Kidney epithelial cell (primary cell): ENCODE results near the gene P3H3. TPM values are rescaled to one million over a fixed set of nuclear protein-coding genes. Genes with fewer than 3 reads are reported as not detected.

Experiments used
- DNase-seq: peaks from one replicate; pipeline ENCODE4 v3.0.0-alpha.2; 2010; ENCODE audit warnings: low read depth
- H3K27me3 ChIP-seq: 2 replicates; pipeline ENCODE4 v1.6.0; 2011; ENCODE audit warnings: low read length; ENCODE audit not compliant: control insufficient read depth, insufficient read depth
- H3K36me3 ChIP-seq: 2 replicates; pipeline ENCODE4 v1.5.1; 2011; ENCODE audit warnings: low read length; ENCODE audit not compliant: control insufficient read depth, insufficient read depth
- H3K4me3 ChIP-seq: 2 replicates; pipeline ENCODE4 v1.5.1; 2011; ENCODE audit warnings: low read depth, mild to moderate bottlenecking, control low read depth, low read length
- total RNA-seq: library from RNA; depleted of rRNA; stranded (reverse); fragments of >200 nt; gene quantifications from 2 replicates; pipeline ENCODE4 v1.2.3, GENCODE V29; 2015
- TF ChIP-seq, protein P1 (sequence below): IDR thresholded peaks from 2 replicates; pipeline ENCODE4 v1.5.1; 2011; ENCODE audit warnings: mild to moderate bottlenecking, moderate library complexity, low read length, control low read depth, inconsistent platforms; ENCODE audit not compliant: insufficient read depth, poor library complexity, severe bottlenecking

The P3H3 gene
- total RNA-seq, 1 donor from 2014 or later = 21.8 TPM

- Histone ChIP-seq H3K27me3 (no peaks in the 10 kb centered on the region), H3K4me3 (no peak overlapping the region), H3K36me3 (peaks cover 4% of the 10 kb centered on the region)
- TF ChIP-seq, protein P1, sequence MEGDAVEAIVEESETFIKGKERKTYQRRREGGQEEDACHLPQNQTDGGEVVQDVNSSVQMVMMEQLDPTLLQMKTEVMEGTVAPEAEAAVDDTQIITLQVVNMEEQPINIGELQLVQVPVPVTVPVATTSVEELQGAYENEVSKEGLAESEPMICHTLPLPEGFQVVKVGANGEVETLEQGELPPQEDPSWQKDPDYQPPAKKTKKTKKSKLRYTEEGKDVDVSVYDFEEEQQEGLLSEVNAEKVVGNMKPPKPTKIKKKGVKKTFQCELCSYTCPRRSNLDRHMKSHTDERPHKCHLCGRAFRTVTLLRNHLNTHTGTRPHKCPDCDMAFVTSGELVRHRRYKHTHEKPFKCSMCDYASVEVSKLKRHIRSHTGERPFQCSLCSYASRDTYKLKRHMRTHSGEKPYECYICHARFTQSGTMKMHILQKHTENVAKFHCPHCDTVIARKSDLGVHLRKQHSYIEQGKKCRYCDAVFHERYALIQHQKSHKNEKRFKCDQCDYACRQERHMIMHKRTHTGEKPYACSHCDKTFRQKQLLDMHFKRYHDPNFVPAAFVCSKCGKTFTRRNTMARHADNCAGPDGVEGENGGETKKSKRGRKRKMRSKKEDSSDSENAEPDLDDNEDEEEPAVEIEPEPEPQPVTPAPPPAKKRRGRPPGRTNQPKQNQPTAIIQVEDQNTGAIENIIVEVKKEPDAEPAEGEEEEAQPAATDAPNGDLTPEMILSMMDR = no peak
- no peak for DNase-seq
Observed at GRCh38 chr12:6847676-6848075, 19.5 kb downstream of the P3H3 start.

GRCh38 chr12:6849427-6849826, 21.2 kb downstream of the P3H3 start:
- Histone ChIP-seq H3K36me3 (peaks cover 4% of the 10 kb centered on the region), H3K27me3 (no peaks in the 10 kb centered on the region), H3K4me3 (no peak overlapping the region)
- no peak for DNase-seq
- TF ChIP-seq, protein P1 = no peak

DNA sequence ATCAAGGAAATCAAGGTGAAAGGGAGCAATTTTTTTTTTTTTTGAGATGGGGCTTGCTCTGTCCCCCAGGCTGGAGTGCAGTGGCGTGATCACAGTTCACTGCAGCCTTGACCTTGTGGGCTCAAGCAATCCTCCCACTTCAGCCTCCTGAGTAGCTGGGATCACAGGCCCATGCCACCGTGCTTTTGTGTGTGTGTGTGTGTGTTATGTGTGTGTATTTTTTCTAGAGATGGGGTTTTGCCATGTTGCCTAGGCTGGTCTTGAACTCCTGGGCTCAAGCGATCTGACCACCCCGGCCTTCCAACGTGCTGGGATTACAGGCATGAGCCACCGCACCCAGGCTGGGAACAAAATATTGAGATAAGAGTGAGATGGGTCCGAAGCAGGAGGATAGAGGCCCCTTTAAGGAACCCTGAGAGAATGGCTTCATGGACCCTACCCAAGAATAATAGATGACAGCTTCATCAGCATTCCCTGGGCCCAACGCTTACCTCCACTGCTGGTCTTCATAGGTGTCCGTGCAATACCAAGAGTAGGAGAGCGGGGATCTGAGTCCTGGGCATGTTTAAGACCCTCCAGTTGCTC, 21.9 kb downstream of the P3H3 start:
- H3K4me3 ChIP-seq = peak overlapping the region; percentile 95
- TF ChIP-seq, protein P1 = no peak

DNA sequence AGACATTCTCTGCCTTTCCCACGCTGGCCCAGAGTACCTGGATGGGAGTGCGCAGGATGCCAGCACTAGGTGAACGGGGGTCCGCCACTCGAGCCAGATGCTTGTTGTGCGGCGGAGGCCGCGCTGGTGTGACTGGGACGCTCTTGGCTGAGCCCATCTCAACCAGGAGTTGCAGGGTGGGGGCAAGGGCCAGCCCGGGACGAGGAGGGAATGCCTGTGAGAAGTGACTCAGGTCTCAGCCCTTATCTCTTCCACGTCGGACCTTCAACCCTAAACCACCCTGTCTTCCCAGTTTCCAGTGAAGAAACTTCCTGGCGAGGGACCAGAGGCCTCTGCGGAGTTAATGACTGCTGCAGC, 22.6 kb downstream of the P3H3 start:
- no peak for DNase-seq

More for the DNA sequence above, 21.9 kb downstream of the P3H3 start:
- Histone ChIP-seq H3K27me3 (no peaks in the 10 kb centered on the region), H3K36me3 (peaks cover 4% of the 10 kb centered on the region)
- no peak for DNase-seq

GRCh38 chr12:6851153-6851920, 23.1 kb downstream of the P3H3 start, which contains the start of gene CDCA3:
Gene CDCA3 (minus strand): TSS chr12:6851286. CDS start chr12:6850952, 334 bp downstream.
- H3K36me3 ChIP-seq = peaks cover 4% of the 10 kb centered on the region
- peak within 1 kb of the TSS; percentile 95 for H3K4me3 ChIP-seq
- H3K27me3 ChIP-seq = no peaks in the 10 kb centered on the region

More for the DNA sequence above, 22.6 kb downstream of the P3H3 start:
- TF ChIP-seq, protein P1 = no peak
- H3K27me3 ChIP-seq = no peaks in the 10 kb centered on the region
- peak overlapping the region; percentile 95 for H3K4me3 ChIP-seq
- peaks cover 4% of the 10 kb centered on the region for H3K36me3 ChIP-seq

More at GRCh38 chr12:6851153-6851920, 23.1 kb downstream of the P3H3 start, which contains the start of gene CDCA3:
- TF ChIP-seq, protein P1 = no peak
- peak; percentile 96 for DNase-seq
